ENCODE results near the gene SESN1. TPM values are rescaled to one million over a fixed set of nuclear protein-coding genes. Genes with fewer than 3 reads are reported as not detected.
A peak's percentile ranks its signal among the peaks of the same experiment; 100 is the strongest.

Gene SESN1
- polyA plus RNA-seq, 2 of the 4 experiments (the other 2 are of a cell fraction): 7.9 to 13.9 TPM

- peaks cover 13% of the 10 kb centered on the region for H3K4me1 ChIP-seq
- TF ChIP-seq CEBPB (IDR thresholded peaks at IDR 0.05): no peak
- TF ChIP-seq POLR2A (IDR thresholded peaks at IDR 0.05; ENCODE audit: low read length): no peak
- no peak for TF ChIP-seq GATA3 (IDR thresholded peaks at IDR 0.05; ENCODE audit: borderline replicate concordance)
- no peak for TF ChIP-seq HOXB13 (CRISPR knock-in tag; IDR thresholded peaks at IDR 0.05; ENCODE audit: low read depth)
- CTCF ChIA-PET: no interaction called here
- POLR2A ChIA-PET: no interaction called here
- 100% methylated on average over 1 of the region's 1 CpG for WGBS (ENCODE audit: missing lambda C conversion rate)
- no peaks in the 10 kb centered on the region for H3K9me3 ChIP-seq
- H3K4me3 ChIP-seq: no peak overlapping the region
- DNase-seq (ENCODE audit: low read depth in 1 of 2, low spot score in 1 of 2) (no peak), FAIRE-seq (no peak), ATAC-seq (no peak)
- no peak overlapping the region for H3K27ac ChIP-seq
- no peak overlapping the region for H3K4me2 ChIP-seq
Measured at GRCh38 chr6:109097661-109098060, 3.0 kb upstream of the SESN1 start.

- FAIRE-seq: no peak
- POLR2A ChIA-PET: interaction anchor here (2.3 kb wide), 1 partner anchor 286 kb away, joined by 17 read pairs; the partner anchor contains the start of gene CD164
- H3K27ac ChIP-seq: peak overlapping the region in 1 of 2 experiments; percentile 89; a peak in 3 of 6 replicates
Measured at GRCh38 chr6:109096208-109096607, 1.6 kb upstream of the SESN1 start.

DNA sequence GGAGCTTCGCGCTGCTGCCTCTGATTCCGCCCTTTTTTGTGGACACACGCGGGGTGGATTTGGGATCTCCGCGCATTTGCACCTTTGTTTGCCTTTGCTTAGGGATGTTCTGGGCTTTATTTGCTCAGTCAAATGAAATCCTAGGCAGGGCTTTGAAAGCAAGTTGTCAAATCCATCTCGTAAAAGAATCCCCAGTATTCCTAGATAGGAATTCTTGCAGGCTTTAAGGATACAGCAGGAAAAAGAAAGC is 1.1 kb upstream of the SESN1 start:
- DNase-seq (ENCODE audit: low read depth in 1 of 2, low spot score in 1 of 2) (no peak), FAIRE-seq (no peak), ATAC-seq (no peak)
- WGBS (ENCODE audit: missing lambda C conversion rate): 0% methylated on average over 5 of the region's 8 CpGs
- CTCF ChIA-PET: interaction anchor here (0.9 kb wide), 1 partner anchor 288 kb away, joined by 4 read pairs; no protein-coding TSS in a partner anchor
- peak overlapping the region; percentile 71 for H3K4me2 ChIP-seq
- TF ChIP-seq MAZ (IDR thresholded peaks at IDR 0.05; ENCODE audit: borderline replicate concordance, low read depth, low read length) (no peak), TFCP2L1 (CRISPR knock-in tag; IDR thresholded peaks at IDR 0.05) (no peak), TP53 (CRISPR knock-in tag; IDR thresholded peaks at IDR 0.05) (no peak), POLR2A (IDR thresholded peaks at IDR 0.05; ENCODE audit: low read length) (no peak), MAX (IDR thresholded peaks at IDR 0.05) (no peak), HES2 (IDR thresholded peaks at IDR 0.05) (no peak), FOSB (CRISPR knock-in tag; IDR thresholded peaks at IDR 0.05) (no peak), HEYL (CRISPR knock-in tag; IDR thresholded peaks at IDR 0.05) (no peak), FOXS1 (CRISPR knock-in tag; IDR thresholded peaks at IDR 0.05) (no peak), GATA3 (IDR thresholded peaks at IDR 0.05; ENCODE audit: borderline replicate concordance) (no peak), ESRRA (IDR thresholded peaks at IDR 0.05; ENCODE audit: borderline replicate concordance, low read length) (no peak)
- TF ChIP-seq, protein P1, sequence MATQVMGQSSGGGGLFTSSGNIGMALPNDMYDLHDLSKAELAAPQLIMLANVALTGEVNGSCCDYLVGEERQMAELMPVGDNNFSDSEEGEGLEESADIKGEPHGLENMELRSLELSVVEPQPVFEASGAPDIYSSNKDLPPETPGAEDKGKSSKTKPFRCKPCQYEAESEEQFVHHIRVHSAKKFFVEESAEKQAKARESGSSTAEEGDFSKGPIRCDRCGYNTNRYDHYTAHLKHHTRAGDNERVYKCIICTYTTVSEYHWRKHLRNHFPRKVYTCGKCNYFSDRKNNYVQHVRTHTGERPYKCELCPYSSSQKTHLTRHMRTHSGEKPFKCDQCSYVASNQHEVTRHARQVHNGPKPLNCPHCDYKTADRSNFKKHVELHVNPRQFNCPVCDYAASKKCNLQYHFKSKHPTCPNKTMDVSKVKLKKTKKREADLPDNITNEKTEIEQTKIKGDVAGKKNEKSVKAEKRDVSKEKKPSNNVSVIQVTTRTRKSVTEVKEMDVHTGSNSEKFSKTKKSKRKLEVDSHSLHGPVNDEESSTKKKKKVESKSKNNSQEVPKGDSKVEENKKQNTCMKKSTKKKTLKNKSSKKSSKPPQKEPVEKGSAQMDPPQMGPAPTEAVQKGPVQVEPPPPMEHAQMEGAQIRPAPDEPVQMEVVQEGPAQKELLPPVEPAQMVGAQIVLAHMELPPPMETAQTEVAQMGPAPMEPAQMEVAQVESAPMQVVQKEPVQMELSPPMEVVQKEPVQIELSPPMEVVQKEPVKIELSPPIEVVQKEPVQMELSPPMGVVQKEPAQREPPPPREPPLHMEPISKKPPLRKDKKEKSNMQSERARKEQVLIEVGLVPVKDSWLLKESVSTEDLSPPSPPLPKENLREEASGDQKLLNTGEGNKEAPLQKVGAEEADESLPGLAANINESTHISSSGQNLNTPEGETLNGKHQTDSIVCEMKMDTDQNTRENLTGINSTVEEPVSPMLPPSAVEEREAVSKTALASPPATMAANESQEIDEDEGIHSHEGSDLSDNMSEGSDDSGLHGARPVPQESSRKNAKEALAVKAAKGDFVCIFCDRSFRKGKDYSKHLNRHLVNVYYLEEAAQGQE (IDR thresholded peaks at IDR 0.05): no peak
- H3K27ac ChIP-seq: peak overlapping the region; percentile 88 to 89
- peaks cover 22% of the 10 kb centered on the region for H3K4me1 ChIP-seq
- no peaks in the 10 kb centered on the region for H3K9me3 ChIP-seq
- POLR2A ChIA-PET: interaction anchor here (0.9 to 2.3 kb wide), 2 partner anchors 16 to 287 kb away, joined by 3 to 17 read pairs; partner anchors contain the start of gene CD164
- peak overlapping the region; percentile 71 for H3K4me3 ChIP-seq

More at GRCh38 chr6:109096208-109096607, 1.6 kb upstream of the SESN1 start:
- H3K4me1 ChIP-seq: peaks cover 22% of the 10 kb centered on the region
- peak overlapping the region; percentile 71 for H3K4me2 ChIP-seq
- ATAC-seq (no peak), DNase-seq (ENCODE audit: low read depth in 1 of 2, low spot score in 1 of 2) (no peak)
- CTCF ChIA-PET: interaction anchor here (0.9 kb wide), 1 partner anchor 287 kb away, joined by 4 read pairs; no protein-coding TSS in a partner anchor
- H3K9me3 ChIP-seq: no peaks in the 10 kb centered on the region
- WGBS (ENCODE audit: missing lambda C conversion rate): 37% methylated on average over 6 of the region's 6 CpGs
- TF ChIP-seq NR3C1 (IDR thresholded peaks at IDR 0.05) (no peak), HES2 (IDR thresholded peaks at IDR 0.05) (no peak), HOXA7 (CRISPR knock-in tag; IDR thresholded peaks at IDR 0.05) (no peak), EHMT2 (IDR thresholded peaks at IDR 0.05; ENCODE audit: low read depth) (no peak), CHD4 (IDR thresholded peaks at IDR 0.05; ENCODE audit: borderline replicate concordance) (no peak), HDAC2 (IDR thresholded peaks at IDR 0.05) (no peak), HMGXB4 (CRISPR knock-in tag; IDR thresholded peaks at IDR 0.05; ENCODE audit: borderline replicate concordance) (no peak), PHF8 (IDR thresholded peaks at IDR 0.05; ENCODE audit: borderline replicate concordance, low read depth) (no peak), RAD21 (conservative IDR thresholded peaks at IDR 0.05 in 1 of 2, IDR thresholded peaks at IDR 0.05 in 1 of 2) (no peak)
- H3K4me3 ChIP-seq: peak overlapping the region; percentile 71
